Stimulated activated CD4-positive, alpha-beta T cell treated with anti-CD3 and anti-CD28 coated beads, Interleukin-15, amount 100 ng/mL, for 24 hours (primary cell): ENCODE results near the gene PLSCR4.

Source experiments
- DNase-seq: peaks from one replicate; pipeline ENCODE4 v3.0.0-alpha.2; 2020

PLSCR4 gene

DNA sequence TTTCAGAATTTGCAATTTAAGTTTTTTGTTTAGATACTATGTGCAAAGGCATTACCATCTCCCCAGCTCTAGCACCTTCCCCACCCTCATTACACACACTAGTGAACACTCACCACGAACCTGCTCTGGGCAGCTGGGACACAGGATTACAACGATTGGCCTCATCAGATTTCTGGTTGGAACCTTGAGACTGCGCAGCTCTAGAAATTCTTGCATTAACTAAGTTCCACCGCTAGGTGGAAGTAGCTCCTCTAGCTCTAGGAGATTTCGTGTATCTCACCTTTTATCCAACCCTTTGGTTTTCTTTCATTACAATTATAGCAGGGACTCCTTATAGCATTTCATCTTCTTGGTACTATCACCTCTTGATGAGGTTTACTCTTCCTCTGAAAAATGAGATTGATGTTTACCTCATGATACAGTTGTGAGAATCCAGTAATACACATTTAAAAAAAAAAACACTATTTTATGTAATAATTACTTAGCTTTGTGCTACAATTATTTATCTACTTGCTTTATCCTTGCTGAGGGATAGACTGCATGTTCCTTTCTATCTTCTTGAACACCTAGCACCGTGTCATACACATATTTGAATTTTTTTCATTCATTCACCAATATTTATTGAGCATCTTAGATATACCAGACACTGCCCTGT, 61.3 kb downstream of the PLSCR4 start:
- peak; percentile 1 for DNase-seq

DNA sequence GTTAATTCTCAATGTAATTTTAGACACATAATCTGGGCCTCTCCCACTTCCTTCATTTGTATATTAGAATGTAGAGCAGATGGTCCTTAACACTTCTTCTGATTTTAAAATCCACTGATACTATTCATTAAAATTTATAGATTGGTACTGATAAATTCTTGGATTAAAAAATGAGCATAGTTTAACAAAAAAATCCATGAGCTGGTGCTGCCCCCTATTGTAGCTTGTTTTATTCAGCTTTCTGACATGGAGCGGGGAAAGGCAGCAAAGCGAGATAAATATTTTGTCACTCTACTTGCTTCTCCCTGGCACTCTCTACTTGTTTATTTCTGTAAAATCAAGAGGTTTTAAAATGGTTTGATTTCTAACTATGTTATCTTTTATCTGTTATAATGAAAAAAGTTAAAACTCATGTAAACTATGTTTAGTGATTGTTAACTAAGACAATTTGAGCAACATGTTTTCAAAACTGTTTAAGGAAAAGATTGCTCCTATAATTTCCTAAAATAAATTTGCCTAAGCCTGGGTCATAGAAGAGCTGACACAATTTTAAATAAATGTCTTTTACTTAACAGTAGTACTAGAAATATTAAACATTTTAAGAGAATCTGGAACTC, 63.5 kb downstream of the PLSCR4 start:
- no peak for DNase-seq

DNA sequence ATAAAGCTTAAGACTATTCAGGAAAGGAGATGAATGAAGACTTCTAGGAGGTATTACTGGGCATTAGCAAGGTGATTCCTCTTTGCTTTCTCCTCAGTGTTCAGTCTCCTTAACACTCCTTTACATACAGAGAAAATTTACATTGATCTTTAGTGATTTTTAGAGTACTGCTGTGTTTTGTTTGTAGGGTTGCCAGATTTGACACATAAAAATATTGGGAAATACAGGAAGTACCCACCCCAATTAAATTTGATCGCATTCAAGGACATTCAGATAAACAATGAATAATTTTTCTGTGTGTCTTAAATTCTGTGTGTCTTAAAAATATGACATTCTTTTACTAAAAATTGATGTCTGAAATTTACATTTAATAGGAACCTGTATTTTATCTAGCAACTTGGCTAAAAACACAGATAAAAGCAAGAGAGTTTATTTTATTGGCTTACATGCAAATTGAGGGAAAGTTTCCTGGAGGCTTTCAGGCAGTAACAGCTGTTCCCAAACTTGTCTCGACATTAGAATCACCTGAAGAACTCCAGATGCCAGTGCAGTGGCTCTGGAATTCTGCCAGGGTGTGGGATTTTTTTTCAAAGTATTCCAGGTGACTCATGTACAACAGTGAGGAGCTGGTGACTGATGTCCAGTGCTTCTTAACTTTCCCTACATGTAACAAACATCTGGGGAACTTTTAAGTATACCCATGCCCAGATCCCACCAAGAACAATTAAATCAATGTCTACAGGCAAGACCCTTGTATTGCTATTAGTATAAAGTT, 66.5 kb downstream of the PLSCR4 start:
- no peak for DNase-seq

DNA sequence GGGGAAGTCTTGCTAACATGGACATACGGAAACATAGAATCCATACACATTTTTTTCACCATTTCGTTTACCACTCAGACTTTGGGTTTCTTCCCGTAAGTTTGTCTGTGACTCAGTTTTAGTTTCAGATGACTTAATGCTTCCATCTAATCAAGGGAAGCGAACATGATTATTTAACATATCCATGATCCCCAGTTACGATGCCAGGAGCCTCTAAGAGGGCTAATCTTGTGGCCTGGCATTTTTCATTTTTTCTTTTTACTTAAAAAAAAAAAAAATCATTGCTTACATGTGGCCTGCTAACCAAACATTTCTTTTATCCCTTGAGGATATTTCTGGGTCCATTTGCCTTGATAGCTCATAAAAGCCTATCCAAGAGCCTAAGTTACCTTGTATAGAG, 69.7 kb downstream of the PLSCR4 start:
- no peak for DNase-seq

DNA sequence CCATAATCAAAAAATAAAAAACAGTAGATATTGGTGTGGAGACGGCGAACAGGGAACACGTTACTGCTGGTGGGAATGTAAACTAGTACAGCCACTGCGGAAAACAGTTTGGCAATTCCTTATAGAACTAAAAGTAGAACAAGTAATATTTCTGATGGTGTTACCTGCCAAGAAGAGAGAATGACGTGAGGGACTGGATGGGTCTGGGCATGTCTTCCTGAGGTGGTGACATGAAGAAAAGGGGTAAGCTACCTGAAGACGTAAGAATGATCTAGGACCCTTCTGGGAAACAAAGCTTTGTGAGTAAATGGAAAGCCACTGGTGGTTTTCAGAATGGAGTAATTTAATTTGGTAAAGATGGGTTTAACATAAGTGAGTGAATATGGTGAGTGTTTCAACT, 70.5 kb downstream of the PLSCR4 start:
- DNase-seq: no peak

DNA sequence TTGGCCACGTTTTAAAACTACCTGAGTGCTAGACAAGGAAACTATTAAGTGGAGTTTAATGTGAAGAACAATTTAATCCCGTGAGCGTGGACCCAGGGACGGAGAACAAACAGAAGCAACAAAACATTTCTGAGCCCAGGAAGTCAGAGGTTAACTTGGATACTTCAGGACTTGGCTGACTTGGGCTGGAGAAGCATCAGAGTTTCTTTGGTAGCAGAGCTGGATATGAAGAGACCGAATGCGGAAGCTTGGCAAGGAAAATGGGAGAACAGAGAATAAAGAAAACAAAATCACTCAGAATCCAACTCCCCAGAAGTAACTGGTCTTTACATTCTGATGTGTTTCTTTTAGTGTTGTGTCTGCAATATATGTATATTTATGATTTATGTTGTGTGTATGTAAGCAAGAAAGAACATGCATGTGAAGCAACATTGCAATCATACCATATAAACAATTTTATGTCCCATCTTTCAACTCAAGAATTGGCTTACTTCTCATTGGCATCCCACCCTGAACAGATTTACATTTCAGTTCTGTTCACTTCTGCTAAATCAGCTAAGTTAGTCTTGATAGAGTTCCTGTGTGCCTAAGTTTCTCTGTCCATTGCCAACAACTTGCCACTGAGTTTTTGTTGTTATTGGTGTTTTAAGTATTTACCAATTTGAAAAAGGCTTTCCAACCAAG, 72.8 kb downstream of the PLSCR4 start:
- DNase-seq: no peak

DNA sequence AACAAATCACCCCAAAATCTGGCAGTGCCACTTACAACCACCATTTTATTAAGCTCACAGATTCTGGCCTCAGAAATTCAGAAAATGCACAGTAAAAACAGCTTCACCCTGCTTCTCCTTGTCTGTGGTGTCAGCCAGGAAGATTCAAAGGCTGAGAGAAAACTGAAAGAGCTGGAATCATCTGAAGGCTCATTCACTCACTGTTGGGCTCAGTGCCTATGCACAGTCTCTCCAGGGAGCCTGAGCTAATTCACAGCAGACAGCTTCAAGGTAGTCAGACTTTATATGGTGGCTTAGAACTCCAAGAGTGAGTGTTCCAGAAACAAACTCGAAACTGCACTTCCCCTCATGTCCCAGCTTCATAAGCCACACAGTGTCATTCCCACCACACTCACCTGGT, 73.4 kb downstream of the PLSCR4 start:
- DNase-seq: no peak

DNA sequence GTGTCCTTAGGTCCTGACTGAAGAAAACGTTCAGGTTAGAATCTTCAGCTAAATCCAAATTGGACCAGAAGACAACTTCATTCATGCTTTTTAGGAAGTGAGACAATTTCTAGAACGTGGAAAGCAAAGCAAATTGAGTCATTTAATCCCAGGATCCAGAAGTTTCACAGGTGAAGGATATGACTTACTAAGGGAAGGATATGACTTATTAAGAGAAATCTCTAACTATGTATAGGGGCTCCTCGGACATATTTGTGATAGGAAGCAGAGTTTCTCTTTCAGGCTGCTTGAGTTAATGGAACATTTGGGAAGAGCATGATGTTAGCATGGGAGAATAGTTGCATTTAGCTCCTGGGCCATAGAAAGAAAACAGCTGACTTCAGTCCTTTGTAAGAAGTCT, 73.8 kb downstream of the PLSCR4 start:
- DNase-seq: no peak

DNA sequence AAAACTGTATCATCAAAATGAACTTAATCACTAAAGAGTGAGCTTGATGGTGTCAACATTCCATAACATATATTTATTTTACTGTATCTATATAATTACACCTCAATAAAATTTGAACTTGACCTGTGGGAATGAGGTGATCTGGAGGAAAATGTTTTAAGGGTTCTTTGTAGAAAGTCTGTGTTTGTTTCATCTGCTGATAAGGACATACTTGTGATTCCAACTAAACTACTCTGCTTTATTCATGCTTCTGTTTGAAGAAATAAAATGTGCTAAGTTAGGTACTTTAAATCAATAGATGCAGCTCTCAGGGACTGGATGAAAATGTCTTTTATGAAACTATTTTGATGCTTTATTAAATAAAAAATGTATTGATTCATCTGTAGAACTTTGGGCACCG, 78.3 kb downstream of the PLSCR4 start:
- DNase-seq: no peak

DNA sequence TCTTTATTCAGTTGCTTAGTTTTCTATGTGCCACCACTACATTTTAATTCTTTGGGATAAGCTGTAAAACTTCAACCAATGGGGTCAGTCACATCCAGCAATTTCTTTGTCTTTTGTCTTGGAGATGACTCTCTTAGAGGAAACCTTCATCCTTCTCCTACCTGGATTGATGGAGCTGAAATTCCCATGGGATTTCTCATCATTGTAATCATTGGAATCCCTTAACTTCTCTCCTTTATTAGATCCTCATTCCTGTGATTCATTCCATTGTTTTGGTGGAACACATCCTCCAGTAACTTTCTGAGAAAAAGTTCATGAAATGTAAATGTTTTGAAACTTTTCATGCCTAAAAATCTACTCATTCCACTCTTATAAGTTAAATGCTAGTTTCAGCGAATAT, 80.3 kb downstream of the PLSCR4 start:
- no peak for DNase-seq

DNA sequence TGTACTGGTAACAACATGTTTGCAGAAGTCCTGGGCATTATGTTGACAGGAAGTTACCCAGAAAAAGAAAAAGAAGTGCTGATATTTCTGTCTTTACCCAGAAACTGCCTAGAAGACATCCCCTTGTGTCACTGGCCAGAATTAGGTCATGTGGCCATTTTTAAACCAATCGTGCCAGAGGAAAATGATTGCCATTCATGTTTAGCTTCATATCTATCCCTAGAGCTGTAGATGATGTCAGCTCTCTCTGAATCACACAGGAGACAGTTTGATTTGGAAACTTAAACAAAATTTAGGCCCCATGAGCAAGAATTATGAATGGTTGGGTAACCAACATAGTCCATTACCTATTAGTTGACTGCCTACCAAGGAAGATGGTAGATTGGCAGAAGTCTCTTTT, 81.0 kb downstream of the PLSCR4 start:
- DNase-seq: no peak

DNA sequence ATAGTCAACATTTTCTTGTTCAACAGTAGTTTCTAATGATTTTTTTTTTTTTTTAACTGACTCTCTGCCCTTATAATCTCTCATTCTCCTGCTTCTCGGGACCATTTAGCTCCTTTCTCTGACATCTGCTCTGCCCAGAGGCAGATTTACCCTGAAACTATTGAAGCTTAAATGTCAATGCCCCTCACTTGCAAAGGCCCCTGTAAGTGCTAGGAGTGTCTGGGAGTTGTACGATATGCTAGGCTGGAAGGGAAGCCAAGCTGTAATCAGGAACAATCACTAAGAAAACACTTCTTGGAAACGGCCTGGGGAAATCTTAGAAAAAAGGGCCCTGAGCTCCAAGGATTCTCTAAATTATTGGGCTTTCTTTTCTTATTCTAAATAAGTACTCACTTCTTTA, 84.1 kb downstream of the PLSCR4 start:
- DNase-seq: no peak

DNA sequence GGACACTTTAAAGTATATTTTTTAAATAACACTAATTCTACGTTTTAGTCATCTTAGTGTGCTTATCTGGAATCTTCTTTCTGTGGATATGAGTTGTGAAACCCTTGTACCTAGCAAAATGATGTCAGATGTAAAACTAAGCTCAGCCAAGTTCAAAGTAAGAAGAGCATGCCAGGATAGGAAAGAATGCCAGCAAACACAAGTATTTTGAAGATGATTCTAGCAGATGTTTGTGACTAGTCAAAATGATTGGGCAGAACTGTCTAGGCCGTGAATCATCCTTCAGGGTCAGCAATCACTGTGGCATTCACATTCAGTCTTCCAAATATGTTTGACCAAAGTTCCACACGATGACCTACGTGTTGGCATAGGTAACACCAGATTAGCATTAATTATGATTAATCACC, 84.5 kb downstream of the PLSCR4 start:
- DNase-seq: no peak

DNA sequence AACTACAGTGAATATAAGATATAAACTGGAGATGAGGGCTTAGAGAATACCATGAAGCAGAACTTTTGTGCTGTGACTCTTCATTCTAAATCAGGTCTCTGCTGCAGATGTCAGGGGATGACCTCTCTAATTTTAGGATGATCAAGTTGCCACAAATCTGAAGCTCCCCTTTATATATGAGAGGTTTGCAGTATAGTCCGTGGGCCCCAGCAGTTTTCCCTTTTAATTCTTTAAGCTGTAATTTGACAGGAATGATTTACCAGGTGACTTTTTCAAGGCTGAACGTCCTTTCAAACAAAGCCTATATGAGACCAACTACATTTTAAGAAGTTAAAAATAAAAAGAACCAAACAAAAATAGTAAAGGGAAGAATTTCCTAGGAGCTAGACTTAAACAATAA, 85.0 kb downstream of the PLSCR4 start:
- no peak for DNase-seq

DNA sequence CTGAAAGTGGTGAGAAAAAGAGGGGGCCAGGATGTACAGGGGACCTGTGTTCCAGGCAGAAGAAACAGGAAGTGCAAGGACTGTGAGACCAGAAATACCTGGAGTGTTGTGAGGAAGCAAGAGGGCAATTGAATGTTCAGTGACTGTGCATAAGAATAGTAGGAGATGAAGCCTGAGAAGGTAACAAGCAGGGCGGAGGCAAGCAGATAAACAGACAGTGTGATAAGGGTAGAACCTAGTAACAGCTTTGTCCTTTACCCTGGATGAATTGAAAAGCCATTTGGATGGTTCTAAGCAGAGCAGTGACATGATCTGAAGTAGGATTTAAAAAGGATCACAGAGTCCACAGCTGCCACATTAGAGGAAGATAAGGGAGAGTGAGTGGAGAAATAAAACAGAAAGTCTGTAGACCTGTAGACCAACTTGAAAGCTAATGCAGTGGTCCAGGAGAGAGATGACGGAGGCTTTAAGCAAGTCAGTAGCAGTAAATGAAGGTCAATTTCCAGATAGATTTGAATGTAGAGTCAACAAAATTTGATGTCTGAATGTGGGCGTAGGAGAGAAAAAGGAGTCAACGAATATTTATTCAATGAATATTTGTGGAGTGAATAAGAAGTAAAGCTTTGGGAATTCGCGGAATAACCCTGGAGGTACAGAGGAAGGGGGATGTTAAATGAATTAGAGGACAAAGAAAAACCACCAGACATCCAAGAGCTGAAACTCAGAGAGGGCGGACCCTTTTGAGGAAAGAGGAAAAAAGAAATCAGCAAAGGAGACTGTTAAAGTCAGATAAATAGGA, 85.7 kb downstream of the PLSCR4 start:
- no peak for DNase-seq

DNA sequence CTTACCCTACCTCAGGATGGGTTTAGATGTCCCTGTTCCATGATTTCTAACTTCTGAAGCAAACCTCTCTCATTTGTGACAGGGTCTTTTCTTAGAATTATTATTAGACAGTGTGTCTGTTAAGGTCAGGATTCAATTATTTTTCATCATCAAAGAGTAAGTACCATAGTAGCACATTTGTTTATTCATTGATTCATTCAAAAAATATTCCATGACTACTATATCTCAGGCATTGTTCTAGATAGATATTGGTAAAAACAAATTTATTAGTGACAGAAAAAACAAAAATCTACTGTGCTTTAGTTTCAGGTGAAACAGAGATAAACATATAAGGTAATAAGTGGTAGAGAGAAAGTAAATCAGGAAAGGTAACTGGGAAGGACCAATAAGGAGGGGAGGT, 86.4 kb downstream of the PLSCR4 start:
- no peak for DNase-seq

DNA sequence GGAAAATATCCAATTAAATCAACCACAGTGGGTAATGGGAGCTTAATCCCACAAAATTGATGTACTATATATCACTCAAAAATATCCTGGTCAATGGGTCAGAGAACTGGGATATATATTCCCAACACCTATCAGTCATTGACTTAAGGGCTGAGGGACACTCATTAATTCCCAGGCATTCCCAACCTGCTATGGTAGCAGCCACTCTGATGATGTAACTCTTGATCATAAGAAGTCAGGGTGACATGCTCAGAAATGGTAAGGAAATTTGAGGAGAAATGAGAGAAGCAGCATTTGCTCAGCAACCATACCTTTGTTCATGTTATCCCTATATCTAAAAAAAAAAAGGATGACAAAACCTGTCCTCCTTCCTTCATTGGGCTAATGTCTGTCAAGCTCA, 86.8 kb downstream of the PLSCR4 start:
- DNase-seq: no peak

DNA sequence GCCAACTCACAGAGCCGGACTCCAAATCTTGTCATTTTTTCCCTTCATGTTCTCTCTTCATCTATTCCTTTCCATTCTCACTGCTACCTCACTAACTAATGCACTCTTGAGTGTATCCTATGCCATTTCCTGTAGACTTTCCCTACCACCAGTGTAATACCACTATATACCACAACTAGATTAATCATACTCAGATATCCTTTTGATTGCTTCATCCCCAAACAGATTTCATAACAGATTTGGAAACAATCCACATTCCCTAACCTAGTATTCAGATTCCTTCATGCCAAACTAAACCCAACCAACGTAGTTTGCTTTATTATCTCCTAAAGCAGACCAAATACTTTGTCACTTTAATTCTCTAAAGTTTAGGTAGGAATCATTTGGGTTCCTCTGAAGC, 87.3 kb downstream of the PLSCR4 start:
- no peak for DNase-seq

DNA sequence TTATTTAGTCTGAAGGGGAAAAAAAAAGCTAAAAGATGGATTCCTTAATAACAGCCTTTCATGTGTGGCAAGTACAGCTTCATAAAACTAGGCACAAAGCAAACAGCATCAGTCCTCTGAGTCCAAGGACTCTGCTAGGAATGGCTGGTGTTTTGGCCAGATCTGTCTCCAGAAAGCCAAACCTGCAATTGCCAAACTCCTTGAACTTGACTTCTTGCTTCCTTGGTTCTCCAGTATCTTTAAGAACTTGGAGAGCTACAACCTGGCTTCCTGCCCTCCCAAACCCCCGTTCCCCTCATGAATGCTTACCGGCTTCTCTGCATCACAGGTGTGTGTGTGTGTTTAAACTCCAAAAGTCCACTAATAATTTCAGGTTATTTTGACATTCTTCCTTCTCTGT, 88.3 kb downstream of the PLSCR4 start:
- DNase-seq: no peak

DNA sequence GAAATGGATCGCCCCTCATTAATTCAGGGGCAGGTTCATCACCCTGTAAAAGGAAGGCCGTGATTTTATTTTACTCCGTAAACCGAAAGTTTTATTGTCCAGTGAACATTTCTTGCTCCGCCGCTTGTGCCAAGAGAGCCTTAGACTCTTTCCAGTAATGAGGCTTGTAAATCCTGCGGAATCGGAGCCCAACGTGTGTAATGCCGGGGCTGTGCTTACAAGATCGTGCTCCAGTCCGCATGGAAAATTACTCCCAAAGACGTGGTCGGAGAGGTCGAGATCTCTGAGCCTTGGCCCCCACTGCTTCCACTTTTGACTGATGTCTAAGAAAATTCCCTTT, 89.3 kb downstream of the PLSCR4 start:
- DNase-seq: no peak

DNA sequence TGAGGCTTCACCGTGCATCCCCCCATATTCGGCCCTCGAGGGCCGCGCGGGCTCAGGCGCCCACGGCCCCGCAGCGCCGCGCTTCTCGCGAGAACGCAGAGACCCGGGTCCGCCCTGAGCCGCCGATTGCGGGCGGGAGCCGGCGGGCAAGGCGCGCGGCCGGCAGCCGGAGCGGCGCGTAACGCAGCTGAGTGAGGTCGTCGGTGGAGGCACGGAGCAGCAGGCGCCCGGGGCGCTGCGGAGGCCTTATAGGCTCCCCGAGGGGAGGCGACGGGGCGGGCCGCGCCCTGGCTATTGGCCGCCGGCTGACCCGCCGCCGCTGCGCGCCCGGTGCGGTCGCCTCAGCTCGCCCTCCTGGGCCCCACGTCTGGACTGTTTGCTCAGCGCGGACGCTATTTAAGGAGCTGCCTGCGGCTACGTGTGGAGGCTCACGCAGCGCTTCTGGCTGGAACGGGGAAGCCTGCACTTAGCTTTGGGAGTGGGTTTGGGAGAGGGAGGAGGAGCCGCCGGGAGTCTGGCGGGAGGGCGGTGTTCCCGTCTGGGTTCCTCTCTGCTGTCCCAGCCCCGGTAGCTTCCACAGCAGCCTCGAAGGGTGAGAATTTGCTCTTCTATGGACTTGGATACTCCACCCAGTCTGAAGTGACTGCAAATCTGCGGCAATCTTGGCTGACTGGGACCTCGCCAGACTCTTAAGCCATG, 89.8 kb downstream of the PLSCR4 start, which contains the start of gene PLOD2:
TSS of gene PLOD2 (minus strand) at position 221 of the 699 bp plus-strand sequence. CDS start at position 26, 195 bp downstream.
- peak; percentile 45 for DNase-seq

DNA sequence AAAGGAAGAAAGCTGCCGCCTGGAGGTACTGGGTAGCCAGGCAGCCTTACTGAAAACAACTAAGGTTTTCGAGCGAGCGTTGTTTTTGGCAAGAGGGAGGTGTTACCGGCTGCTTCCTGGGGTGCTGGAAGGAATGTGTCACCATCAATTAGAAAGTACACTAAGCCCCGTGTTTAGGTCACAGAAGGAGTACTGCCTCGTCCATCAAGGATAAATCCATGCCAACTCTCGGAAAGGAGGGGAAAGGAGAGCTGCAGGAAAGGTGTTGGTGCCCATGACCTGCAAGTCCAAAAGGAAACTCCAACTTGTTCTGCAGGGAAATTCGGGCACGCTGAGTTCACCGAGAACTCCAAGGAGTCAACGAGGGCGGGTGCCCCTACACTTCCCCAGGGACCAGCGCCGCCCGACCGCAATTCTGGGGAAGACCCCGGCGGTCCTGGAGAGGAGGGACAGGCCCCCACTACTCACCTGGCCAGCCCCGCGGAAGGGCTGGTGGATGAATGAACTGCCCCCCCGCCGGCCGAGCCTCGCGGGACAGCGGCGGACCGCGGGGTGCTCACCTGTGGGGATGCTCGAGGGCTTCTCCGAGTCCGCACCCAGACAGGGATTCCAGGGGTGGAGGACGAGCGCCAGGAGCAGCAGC, 90.5 kb downstream of the PLSCR4 start:
- DNase-seq: peak; percentile 21
